GM18508 (cell line): ENCODE data around the gene RDH11.

Experiments used
- ATAC-seq: cut with Tn5 transposase; IDR thresholded peaks from one replicate; pipeline ENCODE4 v1.9.1; 2021; ENCODE audit warnings: moderate number of reproducible peaks; ENCODE audit not compliant: insufficient read depth, unreplicated experiment

The RDH11 gene

GRCh38 chr14:67652189-67652588 is 43.4 kb downstream of the RDH11 start:
- no peak for ATAC-seq

- no peak for ATAC-seq
Measured at GRCh38 chr14:67650694-67651093, 44.9 kb downstream of the RDH11 start.

- no peak for ATAC-seq
Measured at GRCh38 chr14:67650151-67650550, 45.4 kb downstream of the RDH11 start.

GRCh38 chr14:67646131-67646530 is 49.4 kb downstream of the RDH11 start:
- ATAC-seq: no peak

GRCh38 chr14:67645414-67645813 is 50.1 kb downstream of the RDH11 start:
- ATAC-seq: no peak

- no peak for ATAC-seq
Measured at GRCh38 chr14:67644428-67644827, 51.1 kb downstream of the RDH11 start.

GRCh38 chr14:67643713-67644112 is 51.9 kb downstream of the RDH11 start:
- ATAC-seq: no peak

GRCh38 chr14:67641902-67642749 is 53.4 kb downstream of the RDH11 start:
- no peak for ATAC-seq

- no peak for ATAC-seq
Measured at GRCh38 chr14:67641480-67641879, 54.1 kb downstream of the RDH11 start.

- ATAC-seq: no peak
Measured at GRCh38 chr14:67638642-67639041, 56.9 kb downstream of the RDH11 start.

GRCh38 chr14:67636361-67636919 is 59.1 kb downstream of the RDH11 start:
- ATAC-seq: no peak

- no peak for ATAC-seq
Measured at GRCh38 chr14:67633451-67634147, 62.0 kb downstream of the RDH11 start.

- ATAC-seq: no peak
Measured at GRCh38 chr14:67630938-67631337, 64.6 kb downstream of the RDH11 start.

GRCh38 chr14:67630186-67630585 is 65.4 kb downstream of the RDH11 start:
- no peak for ATAC-seq

GRCh38 chr14:67627519-67627918 is 68.0 kb downstream of the RDH11 start:
- ATAC-seq: no peak
